ENCODE results near the gene SPAG8. TPM values are rescaled to one million over a fixed set of nuclear protein-coding genes. Genes with fewer than 3 reads are reported as not detected.

Gene SPAG8
- total RNA-seq, 1 experiment from 2014 or later = 0.29 TPM

GRCh38 chr9:35776018-35776417 lies 36.0 kb downstream of the SPAG8 start:
- no peak for DNase-seq
- H3K9me3 Mint-ChIP-seq (ENCODE audit: unreplicated experiment) = no peaks in the 10 kb centered on the region
- H3K4me1 Mint-ChIP-seq (ENCODE audit: low read depth, unreplicated experiment) = no peaks in the 10 kb centered on the region
- POLR2A ChIA-PET = no interaction called here
- no peak overlapping the region for H3K4me3 Mint-ChIP-seq (ENCODE audit: unreplicated experiment)
- no peaks in the 10 kb centered on the region for H3K36me3 ChIP-seq (ENCODE audit: control insufficient read depth, insufficient read depth, low read length)
- H3K27me3 Mint-ChIP-seq (ENCODE audit: insufficient read depth, unreplicated experiment) = no peaks in the 10 kb centered on the region
- intact Hi-C loops (cut with micrococcal nuclease; ENCODE audit: unreplicated experiment) = no loop called here
- no peak overlapping the region for H3K4me3 ChIP-seq (ENCODE audit: low read depth, low read length)
- TF ChIP-seq CTCF (IDR thresholded peaks at IDR 0.05; ENCODE audit: insufficient read depth in 1 of 2, low read depth in 1 of 2, low read length in 1 of 2, severe bottlenecking in 1 of 2, unreplicated experiment in 1 of 2) = no peak
- peaks cover 14% of the 10 kb centered on the region for H3K4me1 ChIP-seq
- CTCF ChIA-PET = interaction anchor here (0.6 to 0.7 kb wide), 2 partner anchors 20 to 1396 kb away, joined by 3 read pairs; no protein-coding TSS in a partner anchor
- no peak overlapping the region for H3K27ac Mint-ChIP-seq (ENCODE audit: unreplicated experiment)
- H3K36me3 Mint-ChIP-seq (ENCODE audit: insufficient read depth, unreplicated experiment) = no peaks in the 10 kb centered on the region
- H3K9me3 ChIP-seq = no peaks in the 10 kb centered on the region
- no TSS peak for BruUV-seq (replicated peaks)
- no peaks in the 10 kb centered on the region for H3K27me3 ChIP-seq (replicated peaks; ENCODE audit: control insufficient read depth, insufficient read depth, low read length)

DNA sequence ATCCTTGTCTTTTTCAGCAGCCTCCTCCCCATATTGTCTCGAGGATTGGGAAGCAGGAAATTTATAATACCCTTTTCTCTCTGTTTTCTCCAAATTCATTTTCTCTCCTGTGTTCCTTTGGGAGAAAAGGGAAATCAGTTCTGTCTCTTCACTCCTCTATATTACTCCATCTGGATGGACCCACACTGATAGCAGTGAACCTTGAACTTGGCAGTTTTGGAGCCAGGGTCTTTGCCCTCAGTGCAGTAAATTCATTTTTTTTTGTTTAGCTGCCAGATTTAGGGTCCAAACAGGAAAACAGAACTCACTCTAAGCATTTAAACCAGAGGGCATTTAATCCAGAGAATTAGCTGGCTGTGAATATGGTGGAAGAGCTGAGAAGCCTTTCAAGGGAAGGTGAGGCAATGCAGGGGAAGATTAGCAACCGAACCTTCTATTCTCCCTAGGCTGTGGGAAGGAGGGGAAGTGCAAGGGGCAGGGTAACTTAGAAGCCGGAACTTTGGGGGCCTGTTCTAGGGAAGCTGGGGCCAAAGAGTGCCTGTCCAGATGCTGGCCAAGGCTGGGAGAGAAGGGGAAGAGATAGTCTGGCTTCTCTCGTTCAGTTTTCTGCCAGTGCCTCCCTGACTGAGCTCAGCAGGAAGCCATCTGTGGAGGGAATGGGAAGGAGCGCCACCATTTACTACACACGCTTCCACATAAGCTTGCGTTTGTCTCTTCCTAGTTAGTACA lies 37.0 kb downstream of the SPAG8 start:
- no TSS peak for BruUV-seq (replicated peaks)
- H3K36me3 Mint-ChIP-seq (ENCODE audit: insufficient read depth, unreplicated experiment) = no peaks in the 10 kb centered on the region
- no peaks in the 10 kb centered on the region for H3K9me3 Mint-ChIP-seq (ENCODE audit: unreplicated experiment)
- POLR2A ChIA-PET = no interaction called here
- no peaks in the 10 kb centered on the region for H3K36me3 ChIP-seq (ENCODE audit: control insufficient read depth, insufficient read depth, low read length)
- intact Hi-C loops (cut with micrococcal nuclease; ENCODE audit: unreplicated experiment) = no loop called here
- H3K4me3 ChIP-seq (ENCODE audit: low read depth, low read length) = no peak overlapping the region
- no peak for DNase-seq
- H3K4me3 Mint-ChIP-seq (ENCODE audit: unreplicated experiment) = no peak overlapping the region
- peaks cover 16% of the 10 kb centered on the region for H3K4me1 ChIP-seq
- CTCF ChIA-PET = interaction anchor here (0.6 to 1.0 kb wide), 2 partner anchors 15 to 19 kb away, joined by 3 to 4 read pairs; no protein-coding TSS in a partner anchor
- H3K27ac Mint-ChIP-seq (ENCODE audit: unreplicated experiment) = no peak overlapping the region
- H3K27me3 ChIP-seq (replicated peaks; ENCODE audit: control insufficient read depth, insufficient read depth, low read length) = no peaks in the 10 kb centered on the region
- no peaks in the 10 kb centered on the region for H3K4me1 Mint-ChIP-seq (ENCODE audit: low read depth, unreplicated experiment)
- H3K9me3 ChIP-seq = no peaks in the 10 kb centered on the region
- no peaks in the 10 kb centered on the region for H3K27me3 Mint-ChIP-seq (ENCODE audit: insufficient read depth, unreplicated experiment)
- no peak for TF ChIP-seq CTCF (IDR thresholded peaks at IDR 0.05; ENCODE audit: insufficient read depth in 1 of 2, low read depth in 1 of 2, low read length in 1 of 2, severe bottlenecking in 1 of 2, unreplicated experiment in 1 of 2)

GRCh38 chr9:35771943-35772342 lies 40.1 kb downstream of the SPAG8 start:
- Mint-ChIP-seq H3K27me3 (ENCODE audit: insufficient read depth, unreplicated experiment) (no peaks in the 10 kb centered on the region), H3K9me3 (ENCODE audit: unreplicated experiment) (no peaks in the 10 kb centered on the region), H3K36me3 (ENCODE audit: insufficient read depth, unreplicated experiment) (no peaks in the 10 kb centered on the region), H3K27ac (ENCODE audit: unreplicated experiment) (no peak overlapping the region), H3K4me1 (ENCODE audit: low read depth, unreplicated experiment) (no peaks in the 10 kb centered on the region), H3K4me3 (ENCODE audit: unreplicated experiment) (no peak overlapping the region)
- no peak overlapping the region for H3K4me3 ChIP-seq (ENCODE audit: low read depth, low read length)
- peaks cover 16% of the 10 kb centered on the region for H3K4me1 ChIP-seq
- CTCF ChIA-PET = interaction anchor here (0.5 to 2.1 kb wide), 5 partner anchors 11 to 110 kb away, joined by 3 to 9 read pairs (median 4); no protein-coding TSS in a partner anchor
- intact Hi-C loops (cut with micrococcal nuclease; ENCODE audit: unreplicated experiment) = no loop called here
- H3K36me3 ChIP-seq (ENCODE audit: control insufficient read depth, insufficient read depth, low read length) = no peaks in the 10 kb centered on the region
- BruUV-seq (replicated peaks) = no TSS peak
- H3K9me3 ChIP-seq = no peaks in the 10 kb centered on the region
- DNase-seq = peak in 1 of 2 experiments; percentile 20
- H3K27me3 ChIP-seq (replicated peaks; ENCODE audit: control insufficient read depth, insufficient read depth, low read length) = no peaks in the 10 kb centered on the region
- POLR2A ChIA-PET = interaction anchor here (1.2 kb wide), 1 partner anchor 25 kb away, joined by 3 read pairs; no protein-coding TSS in a partner anchor
- no peak for TF ChIP-seq CTCF (IDR thresholded peaks at IDR 0.05; ENCODE audit: insufficient read depth in 1 of 2, low read depth in 1 of 2, low read length in 1 of 2, severe bottlenecking in 1 of 2, unreplicated experiment in 1 of 2)
